ENCODE measurements around the gene CD99L2. TPM values are rescaled to one million over a fixed set of nuclear protein-coding genes. Genes with fewer than 3 reads are reported as not detected.

Gene CD99L2
- total RNA-seq, 1 experiment from 2014 or later: 156 TPM

DNA sequence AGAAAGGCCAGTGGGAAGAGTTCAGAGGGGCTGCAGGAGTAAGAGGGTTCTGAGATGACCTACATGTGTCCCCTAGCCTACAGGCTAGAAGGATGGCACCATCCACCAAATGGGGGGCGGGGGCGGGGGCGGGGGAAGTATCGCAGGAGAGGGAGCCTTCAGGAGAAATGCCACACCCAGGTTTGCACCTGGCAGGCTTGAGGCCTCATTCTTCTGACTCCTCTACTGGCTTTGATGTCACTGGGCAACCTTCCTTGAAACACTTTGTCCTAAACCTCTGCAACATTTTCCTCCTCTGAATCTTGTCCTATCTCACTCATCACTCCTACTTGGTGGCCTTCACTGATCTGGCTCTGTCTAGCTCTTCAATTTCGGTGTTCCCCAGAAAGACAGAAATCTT lies 24.0 kb downstream of the CD99L2 start:
- H3K27ac ChIP-seq (ENCODE audit: low read length): no peak overlapping the region
- no peaks in the 10 kb centered on the region for H3K27me3 ChIP-seq (ENCODE audit: control insufficient read depth, insufficient read depth, low read length)
- peaks cover 19% of the 10 kb centered on the region for H3K4me1 ChIP-seq (ENCODE audit: control insufficient read depth, insufficient read depth, low read length)
- ATAC-seq (no peak), DNase-seq (ENCODE audit: low read depth, low spot score) (no peak)
- TF ChIP-seq, protein P1, sequence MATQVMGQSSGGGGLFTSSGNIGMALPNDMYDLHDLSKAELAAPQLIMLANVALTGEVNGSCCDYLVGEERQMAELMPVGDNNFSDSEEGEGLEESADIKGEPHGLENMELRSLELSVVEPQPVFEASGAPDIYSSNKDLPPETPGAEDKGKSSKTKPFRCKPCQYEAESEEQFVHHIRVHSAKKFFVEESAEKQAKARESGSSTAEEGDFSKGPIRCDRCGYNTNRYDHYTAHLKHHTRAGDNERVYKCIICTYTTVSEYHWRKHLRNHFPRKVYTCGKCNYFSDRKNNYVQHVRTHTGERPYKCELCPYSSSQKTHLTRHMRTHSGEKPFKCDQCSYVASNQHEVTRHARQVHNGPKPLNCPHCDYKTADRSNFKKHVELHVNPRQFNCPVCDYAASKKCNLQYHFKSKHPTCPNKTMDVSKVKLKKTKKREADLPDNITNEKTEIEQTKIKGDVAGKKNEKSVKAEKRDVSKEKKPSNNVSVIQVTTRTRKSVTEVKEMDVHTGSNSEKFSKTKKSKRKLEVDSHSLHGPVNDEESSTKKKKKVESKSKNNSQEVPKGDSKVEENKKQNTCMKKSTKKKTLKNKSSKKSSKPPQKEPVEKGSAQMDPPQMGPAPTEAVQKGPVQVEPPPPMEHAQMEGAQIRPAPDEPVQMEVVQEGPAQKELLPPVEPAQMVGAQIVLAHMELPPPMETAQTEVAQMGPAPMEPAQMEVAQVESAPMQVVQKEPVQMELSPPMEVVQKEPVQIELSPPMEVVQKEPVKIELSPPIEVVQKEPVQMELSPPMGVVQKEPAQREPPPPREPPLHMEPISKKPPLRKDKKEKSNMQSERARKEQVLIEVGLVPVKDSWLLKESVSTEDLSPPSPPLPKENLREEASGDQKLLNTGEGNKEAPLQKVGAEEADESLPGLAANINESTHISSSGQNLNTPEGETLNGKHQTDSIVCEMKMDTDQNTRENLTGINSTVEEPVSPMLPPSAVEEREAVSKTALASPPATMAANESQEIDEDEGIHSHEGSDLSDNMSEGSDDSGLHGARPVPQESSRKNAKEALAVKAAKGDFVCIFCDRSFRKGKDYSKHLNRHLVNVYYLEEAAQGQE (IDR thresholded peaks at IDR 0.05; ENCODE audit: insufficient read depth in 1 of 2, low read depth in 2 of 2, low read length in 1 of 2): no peak
- TF ChIP-seq, protein P2, sequence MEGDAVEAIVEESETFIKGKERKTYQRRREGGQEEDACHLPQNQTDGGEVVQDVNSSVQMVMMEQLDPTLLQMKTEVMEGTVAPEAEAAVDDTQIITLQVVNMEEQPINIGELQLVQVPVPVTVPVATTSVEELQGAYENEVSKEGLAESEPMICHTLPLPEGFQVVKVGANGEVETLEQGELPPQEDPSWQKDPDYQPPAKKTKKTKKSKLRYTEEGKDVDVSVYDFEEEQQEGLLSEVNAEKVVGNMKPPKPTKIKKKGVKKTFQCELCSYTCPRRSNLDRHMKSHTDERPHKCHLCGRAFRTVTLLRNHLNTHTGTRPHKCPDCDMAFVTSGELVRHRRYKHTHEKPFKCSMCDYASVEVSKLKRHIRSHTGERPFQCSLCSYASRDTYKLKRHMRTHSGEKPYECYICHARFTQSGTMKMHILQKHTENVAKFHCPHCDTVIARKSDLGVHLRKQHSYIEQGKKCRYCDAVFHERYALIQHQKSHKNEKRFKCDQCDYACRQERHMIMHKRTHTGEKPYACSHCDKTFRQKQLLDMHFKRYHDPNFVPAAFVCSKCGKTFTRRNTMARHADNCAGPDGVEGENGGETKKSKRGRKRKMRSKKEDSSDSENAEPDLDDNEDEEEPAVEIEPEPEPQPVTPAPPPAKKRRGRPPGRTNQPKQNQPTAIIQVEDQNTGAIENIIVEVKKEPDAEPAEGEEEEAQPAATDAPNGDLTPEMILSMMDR (IDR thresholded peaks at IDR 0.05): no peak
- no peak for TF ChIP-seq TCF7L2 (IDR thresholded peaks at IDR 0.05; ENCODE audit: low read depth, low read length)
- TF ChIP-seq POLR2AphosphoS5 (IDR thresholded peaks at IDR 0.05; ENCODE audit: low read depth, low read length): no peak
- TF ChIP-seq SIN3A (IDR thresholded peaks at IDR 0.05; ENCODE audit: borderline replicate concordance, insufficient read depth, low read depth, low read length): no peak
- no peaks in the 10 kb centered on the region for H3K9me3 ChIP-seq (ENCODE audit: control insufficient read depth, insufficient read depth, low read depth, low read length)
- CTCF ChIA-PET: no interaction called here
- H3K36me3 ChIP-seq (ENCODE audit: control insufficient read depth, insufficient read depth, low read length): no peaks in the 10 kb centered on the region
- intact Hi-C loops (cut with micrococcal nuclease; ENCODE audit: unreplicated experiment) (no loop called here), in situ Hi-C loops (cut with HindIII; ENCODE audit: low pct_unique_long_range_greater_than_20kb, low sequenced_read_pairs) (no loop called here)
- BruUV-seq (replicated peaks): no TSS peak
- POLR2A ChIA-PET: no interaction called here
- H3K4me3 ChIP-seq (ENCODE audit: low read depth in 2 of 2, low read length in 2 of 2): no peak overlapping the region

DNA sequence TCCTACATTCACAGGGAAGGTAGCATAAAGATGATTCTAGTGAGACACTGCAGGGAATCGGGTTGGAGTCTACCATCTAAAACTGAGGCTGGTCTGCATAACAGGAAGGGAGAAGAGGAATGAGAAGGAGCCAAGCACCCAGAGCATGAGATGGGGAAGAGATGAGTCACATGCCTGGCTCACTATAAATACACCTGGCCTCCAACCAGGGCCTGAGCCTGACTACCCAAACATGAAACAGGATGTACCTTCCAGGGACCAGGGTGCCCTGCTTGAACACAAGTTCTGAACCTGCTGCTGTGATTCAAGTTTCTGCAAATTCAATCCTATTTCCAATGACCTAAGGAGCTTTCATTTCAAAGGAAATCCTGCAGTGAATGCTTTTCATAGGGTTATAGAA lies 24.9 kb downstream of the CD99L2 start:
- DNase-seq (ENCODE audit: low read depth, low spot score) (no peak), ATAC-seq (peak; percentile 71; the same call in 1 of the 2 replicates)
- Histone ChIP-seq H3K27ac (ENCODE audit: low read length) (0 out of 2 replicates have a peak overlapping the region, but pooled peaks have one; percentile 7), H3K4me1 (ENCODE audit: control insufficient read depth, insufficient read depth, low read length) (peaks cover 19% of the 10 kb centered on the region), H3K9me3 (ENCODE audit: control insufficient read depth, insufficient read depth, low read depth, low read length) (no peaks in the 10 kb centered on the region), H3K36me3 (ENCODE audit: control insufficient read depth, insufficient read depth, low read length) (no peaks in the 10 kb centered on the region), H3K27me3 (ENCODE audit: control insufficient read depth, insufficient read depth, low read length) (no peaks in the 10 kb centered on the region), H3K4me3 (ENCODE audit: low read depth in 2 of 2, low read length in 2 of 2) (no peak overlapping the region)
- no TSS peak for BruUV-seq (replicated peaks)
- TF ChIP-seq SIN3A (IDR thresholded peaks at IDR 0.05; ENCODE audit: borderline replicate concordance, insufficient read depth, low read depth, low read length): no peak
- TF ChIP-seq, protein P2 (IDR thresholded peaks at IDR 0.05): no peak
- no peak for TF ChIP-seq POLR2AphosphoS5 (IDR thresholded peaks at IDR 0.05; ENCODE audit: low read depth, low read length)
- TF ChIP-seq, protein P1 (IDR thresholded peaks at IDR 0.05; ENCODE audit: insufficient read depth in 1 of 2, low read depth in 2 of 2, low read length in 1 of 2): no peak
- no peak for TF ChIP-seq TCF7L2 (IDR thresholded peaks at IDR 0.05; ENCODE audit: low read depth, low read length)
- in situ Hi-C loops (cut with HindIII; ENCODE audit: low pct_unique_long_range_greater_than_20kb, low sequenced_read_pairs) (no loop called here), intact Hi-C loops (cut with micrococcal nuclease; ENCODE audit: unreplicated experiment) (no loop called here)
- CTCF ChIA-PET: no interaction called here
- POLR2A ChIA-PET: no interaction called here
